GM12878 (cell line): ENCODE results near the gene ITPR2. TPM values are rescaled to one million over a fixed set of nuclear protein-coding genes. Genes with fewer than 3 reads are reported as not detected.

ENCODE experiments used
- ATAC-seq: fragments of 200-7000 bp; cut with Tn5 transposase; 3 replicates; pipeline ENCODE4 v1.9.1; 2020; ENCODE audit warnings: mild to moderate bottlenecking, moderate library complexity
- BruUV-seq: library from RNA; stranded (reverse); fragments of 400-500 nt; replicated peaks from 2 replicates; lab custom pipeline; 2021; lab: Mats Ljungman, UMichigan
- CTCF ChIA-PET: fragments of 300-600 bp; sonication (Branson Sonifier 250); formaldehyde crosslinking; extraction: SDS; loops from one replicate; lab custom pipeline; 2021; ENCODE audit warnings: inconsistent platforms; lab: Yijun Ruan, JAX
- POLR2A ChIA-PET: fragments of 350-600 bp; formaldehyde crosslinking; extraction: SDS; loops from one replicate; lab custom pipeline; 2021; ENCODE audit warnings: inconsistent platforms; lab: Charles Lee
- RAD21 ChIA-PET: fragments of 300-600 bp; sonication (Branson Sonifier 250); formaldehyde crosslinking; loops from one replicate; lab custom pipeline; 2023; ENCODE audit warnings: antibody characterized with exemption; ENCODE audit not compliant: unreplicated experiment; lab: Charles Lee
- SMC1A ChIA-PET: fragments of 300-600 bp; sonication (Branson Sonifier 250); formaldehyde crosslinking; loops from one replicate; lab custom pipeline; 2023; ENCODE audit not compliant: unreplicated experiment, uncharacterized antibody; lab: Charles Lee
- DNase-seq: peaks from one replicate; pipeline ENCODE4 v3.0.0-alpha.2; 2011; ENCODE audit warnings: low read depth, low spot score
- FAIRE-seq: peaks from 3 replicates; lab custom pipeline; 2011; peaks lifted over from hg19 to GRCh38; lab: Jason Lieb, UNC
- H2AFZ ChIP-seq: 2 replicates; pipeline ENCODE4 v1.6.0; 2011; ENCODE audit warnings: low read depth, low read length, control low read depth; ENCODE audit not compliant: control insufficient read depth
- H3K27ac ChIP-seq: 2 replicates; pipeline ENCODE4 v1.5.1; 2011; ENCODE audit warnings: control low read depth; ENCODE audit not compliant: control insufficient read depth, insufficient read depth
- H3K27me3 ChIP-seq, 2 experiments: replicated peaks in 1 of 2; 2 replicates each; pipeline versions ENCODE4 v1.6.0 to v1.6.1; 2011; ENCODE audit warnings: low read length in 1 of 2; ENCODE audit not compliant: control insufficient read depth in 2 of 2, insufficient read depth in 2 of 2
- H3K36me3 ChIP-seq, 2 experiments: 2 replicates each; pipeline ENCODE4 v1.5.1; 2011; ENCODE audit warnings: low read length in 1 of 2; ENCODE audit not compliant: control insufficient read depth in 2 of 2, insufficient read depth in 2 of 2
- H3K4me1 ChIP-seq: 2 replicates; pipeline ENCODE4 v1.6.1; 2011; ENCODE audit warnings: mild to moderate bottlenecking, low read length, moderate library complexity, mixed read lengths; ENCODE audit not compliant: control insufficient read depth, insufficient read depth
- H3K4me2 ChIP-seq: 2 replicates; pipeline ENCODE4 v1.6.0; 2011; ENCODE audit warnings: control low read depth; ENCODE audit not compliant: control insufficient read depth, insufficient read depth
- H3K4me3 ChIP-seq: fragments of 200-600 bp; sonication (generic); 2 replicates; pipeline ENCODE4 v1.5.1; 2016
- H3K79me2 ChIP-seq: 2 replicates; pipeline ENCODE4 v1.6.0; 2011; ENCODE audit warnings: low read length; ENCODE audit not compliant: control insufficient read depth, insufficient read depth
- H3K9ac ChIP-seq: 2 replicates; pipeline ENCODE4 v1.8.0; 2011; ENCODE audit warnings: low read length, control low read depth, mixed read lengths; ENCODE audit not compliant: control insufficient read depth, insufficient read depth
- H3K9me3 ChIP-seq: replicated peaks from 3 replicates; pipeline ENCODE4 v1.5.1; 2011; ENCODE audit warnings: mild to moderate bottlenecking, low read length; ENCODE audit not compliant: control insufficient read depth, insufficient read depth
- H4K20me1 ChIP-seq: 2 replicates; pipeline ENCODE4 v1.6.0; 2011; ENCODE audit not compliant: control insufficient read depth, insufficient read depth
- CREB1 ChIP-seq: IDR thresholded peaks from 2 replicates; pipeline ENCODE4 v1.6.1; 2012; ENCODE audit warnings: low read depth, mild to moderate bottlenecking, inconsistent platforms
- ESRRA ChIP-seq: IDR thresholded peaks from 2 replicates; pipeline ENCODE4 v1.6.1; 2012; ENCODE audit warnings: mild to moderate bottlenecking, low read length, improper control_type of control experiment
- FOXM1 ChIP-seq: IDR thresholded peaks from 2 replicates; pipeline ENCODE4 v1.6.1; 2012; ENCODE audit warnings: low read depth, mild to moderate bottlenecking, inconsistent platforms, low read length, moderate library complexity
- HSF1 ChIP-seq: fragments of 150-350 bp; IDR thresholded peaks from 2 replicates; pipeline ENCODE4 v1.6.1; 2014; ENCODE audit warnings: mild to moderate bottlenecking, low read depth, low read length
- MYC ChIP-seq: IDR thresholded peaks from 2 replicates; pipeline ENCODE4 v1.6.1; 2011; ENCODE audit warnings: mild to moderate bottlenecking, low read length, moderate library complexity, inconsistent platforms; ENCODE audit not compliant: insufficient read depth, insufficient replicate concordance, insufficient read length, severe bottlenecking
- NR2F1 ChIP-seq: fragments of 450-650 bp; conservative IDR thresholded peaks from 2 replicates; pipeline ENCODE4 v1.6.1; 2017; ENCODE audit warnings: mild to moderate bottlenecking
- NRF1 ChIP-seq: conservative IDR thresholded peaks from 2 replicates; pipeline ENCODE4 v1.6.1; 2011; ENCODE audit warnings: mild to moderate bottlenecking, low read depth, low read length, improper control_type of control experiment
- PAX8 ChIP-seq: fragments of 450-650 bp; IDR thresholded peaks from 2 replicates; pipeline ENCODE4 v1.6.1; 2017; ENCODE audit warnings: mild to moderate bottlenecking, moderate library complexity
- RAD51 ChIP-seq: fragments of 450-650 bp; IDR thresholded peaks from 2 replicates; pipeline ENCODE4 v1.6.1; 2016; ENCODE audit warnings: moderate library complexity, mild to moderate bottlenecking, inconsistent platforms
- REST ChIP-seq: IDR thresholded peaks from 2 replicates; pipeline ENCODE4 v1.6.1; 2012; ENCODE audit warnings: mild to moderate bottlenecking, low read depth, low read length
- RFX5 ChIP-seq: IDR thresholded peaks from 2 replicates; pipeline ENCODE4 v1.6.1; 2011; ENCODE audit warnings: low read depth, low read length, improper control_type of control experiment
- SP1 ChIP-seq: IDR thresholded peaks from one replicate; pipeline ENCODE4 v1.6.1; 2011; ENCODE audit warnings: low read depth, low read length
- SRF ChIP-seq, 2 experiments: IDR thresholded peaks; 2 replicates each; pipeline ENCODE4 v1.6.1; 2011; ENCODE audit warnings: low read depth in 2 of 2, low read length in 2 of 2, mild to moderate bottlenecking in 1 of 2, moderate library complexity in 1 of 2
- STAT1 ChIP-seq: fragments of 450-650 bp; conservative IDR thresholded peaks from 2 replicates; pipeline ENCODE4 v1.6.1; 2014; ENCODE audit warnings: antibody characterized with exemption, mild to moderate bottlenecking
- ZBTB4 ChIP-seq: fragments of 450-650 bp; formaldehyde crosslinking; IDR thresholded peaks from 2 replicates; pipeline ENCODE4 v1.4.0; 2022; ENCODE audit warnings: mild to moderate bottlenecking, moderate library complexity
- WGBS: methylation state at CpG from one replicate; pipeline ENCODE4 v1.1.6; 2016; ENCODE audit warnings: low lambda C conversion rate; ENCODE audit not compliant: insufficient replicate concordance, insufficient coverage; ENCODE audit errors: missing lambda C conversion rate; 5-methylcytosine and 5-hydroxymethylcytosine counted together
- in situ Hi-C: fragments of 300-500 bp; cut with MboI; formaldehyde crosslinking; loops from 9 replicates; pipeline ENCODE4 v1.14.3; 2018; ENCODE audit warnings: mixed read lengths
- intact Hi-C: fragments of 100-400 bp; cut with micrococcal nuclease; formaldehyde crosslinking; loops from one replicate; pipeline ENCODE4 v1.14.2; 2022; ENCODE audit not compliant: unreplicated experiment
- polyA plus RNA-seq, 11 experiments: library from polyadenylated mRNA; depleted of rRNA in 4 of 11; unstranded in 6 of 11; stranded (reverse) in 5 of 11; fragments of >200 nt; fragmentation: Nextera tagmentation in 4 of 11; fragmentation: Illumina TruSeq in 1 of 11; extraction: Ambion mirVana in 4 of 11; extraction: Trizol in 1 of 11; gene quantifications; 1 replicate in 1 of 11; 2 replicates in 10 of 11; pipeline versions ENCODE4 v1.2.1 to v1.2.3, GENCODE V29; 2011 to 2016; ENCODE audit warnings: inconsistent platforms in 2 of 11, missing spikeins in 2 of 11, low read depth in 1 of 11
- total RNA-seq, 4 experiments: library from RNA; depleted of rRNA in 3 of 4; stranded (reverse); fragments of >200 nt in 3 of 4; fragmentation: Illumina TruSeq in 1 of 4; extraction: Trizol in 1 of 4; gene quantifications; 2 replicates each; pipeline versions ENCODE4 v1.2.1 to v1.2.3, GENCODE V29; 2013 to 2021

The ITPR2 gene
- total and polyA plus RNA-seq, 10 of the 15 experiments (the other 5 are each of a cell fraction or from before 2014, with no cell fraction given): 7.5 to 76.2 (median 47.1) TPM

- no peak for DNase-seq
- Histone ChIP-seq H3K27me3 (no peaks in the 10 kb centered on the region), H4K20me1 (no peaks in the 10 kb centered on the region), H3K79me2 (no peaks in the 10 kb centered on the region), H3K27ac (no peak overlapping the region), H3K9ac (no peak overlapping the region), H2AFZ (no peak overlapping the region), H3K36me3 (peaks cover 3 to 25% of the 10 kb centered on the region in 2 experiments), H3K9me3 (peaks cover 2% of the 10 kb centered on the region; the same call in 1 of the 3 replicates), H3K4me2 (no peak overlapping the region), H3K4me3 (no peak overlapping the region), H3K4me1 (no peaks in the 10 kb centered on the region)
- RAD21 ChIA-PET: interaction anchor here (1.5 kb wide), 1 partner anchor 237 kb away, joined by 4 read pairs; no protein-coding TSS in a partner anchor
- in situ Hi-C loops: loop anchor here (25.0 kb wide), 1 partner anchor 536 kb away; no protein-coding TSS in a partner anchor
- no TSS peak for BruUV-seq
- no peak for ATAC-seq
- no peak for FAIRE-seq
- POLR2A ChIA-PET: no interaction called here
- CTCF ChIA-PET: no interaction called here
- intact Hi-C loops: no loop called here
- SMC1A ChIA-PET: interaction anchor here (0.6 kb wide), 1 partner anchor 300 kb away, joined by 3 read pairs; no protein-coding TSS in a partner anchor
- 98% methylated on average over 3 of the region's 3 CpGs for WGBS
- TF ChIP-seq ZBTB4 (CRISPR knock-in tag): no peak
- TF ChIP-seq PAX8: no peak
- no peak for TF ChIP-seq SRF (IDR thresholded peaks at IDR 0.05; ENCODE audit: low read depth in 2 of 2, low read length in 2 of 2)
- TF ChIP-seq CREB1: no peak
- TF ChIP-seq MYC: no peak
- TF ChIP-seq FOXM1: no peak
- no peak for TF ChIP-seq NR2F1
- TF ChIP-seq ESRRA: no peak
- TF ChIP-seq RFX5: no peak
- TF ChIP-seq STAT1: no peak
- no peak for TF ChIP-seq HSF1
- TF ChIP-seq REST: no peak
- TF ChIP-seq SP1: no peak
- TF ChIP-seq NRF1: no peak
- TF ChIP-seq RAD51: no peak
Measured at GRCh38 chr12:26648066-26648465, 184.9 kb downstream of the ITPR2 start.
